Stimulated activated CD4-positive, alpha-beta T cell treated with anti-CD3 and anti-CD28 coated beads, TNF-alpha, amount 100 ng/mL, for 24 hours (primary cell): ENCODE data around the gene KCNJ6.
A peak's percentile ranks its signal among the peaks of the same experiment; 100 is the strongest.
"Not testable (repeated sequence)": the region's sequence is repeated elsewhere in the genome, so short reads cannot be mapped to it uniquely, and the experiment has no call there.

ENCODE experiments used
- DNase-seq, 3 experiments: peaks; one replicate each; pipeline ENCODE4 v3.0.0-alpha.2; 2020; ENCODE audit warnings: low read depth in 3 of 3

The KCNJ6 gene

GRCh38 chr21:37916310-37917051, at the start of gene KCNJ6:
Gene KCNJ6 (minus strand): TSS chr21:37916457. CDS start chr21:37840682, 75,775 bp downstream.
- peak in 1 of 3 experiments; percentile 4 for DNase-seq

- DNase-seq, result no peak
These were observed 49.0 kb upstream of the KCNJ6 start for GRCh38 chr21:37965088-37965805.

GRCh38 chr21:37958537-37958936, 42.3 kb upstream of the KCNJ6 start:
- DNase-seq, result no peak

- DNase-seq, result no peak
These were observed 40.5 kb upstream of the KCNJ6 start for GRCh38 chr21:37956772-37957171.

GRCh38 chr21:37945036-37945435, 28.8 kb upstream of the KCNJ6 start:
- DNase-seq, result no peak

- no peak for DNase-seq
These were observed 28.2 kb upstream of the KCNJ6 start for GRCh38 chr21:37944496-37944895.

GRCh38 chr21:37940691-37941090, 24.4 kb upstream of the KCNJ6 start:
- DNase-seq, result no peak

- no peak for DNase-seq
These were observed 23.6 kb upstream of the KCNJ6 start for GRCh38 chr21:37939838-37940237.

- no peak for DNase-seq
These were observed 23.0 kb upstream of the KCNJ6 start for GRCh38 chr21:37939251-37939650.

GRCh38 chr21:37937668-37938067, 21.4 kb upstream of the KCNJ6 start:
- DNase-seq, result no peak

GRCh38 chr21:37936010-37936785, 19.9 kb upstream of the KCNJ6 start:
- DNase-seq, result no peak

- DNase-seq, result no peak
These were observed 16.7 kb upstream of the KCNJ6 start for GRCh38 chr21:37932936-37933335.

GRCh38 chr21:37927711-37928110, 11.5 kb upstream of the KCNJ6 start:
- no peak for DNase-seq

- no peak for DNase-seq
These were observed 4.8 kb upstream of the KCNJ6 start for GRCh38 chr21:37921091-37921490.

- DNase-seq, result not testable (repeated sequence)
These were observed 4.0 kb upstream of the KCNJ6 start for GRCh38 chr21:37920302-37920701.

- no peak for DNase-seq
These were observed 1.4 kb upstream of the KCNJ6 start for GRCh38 chr21:37917612-37918011.

- no peak for DNase-seq
These were observed 332 bp downstream of the KCNJ6 start for GRCh38 chr21:37915941-37916309.

GRCh38 chr21:37915497-37915911, 753 bp downstream of the KCNJ6 start:
- no peak for DNase-seq

- no peak for DNase-seq
These were observed 3.6 kb downstream of the KCNJ6 start for GRCh38 chr21:37912616-37913015.

- no peak for DNase-seq
These were observed 6.3 kb downstream of the KCNJ6 start for GRCh38 chr21:37909936-37910335.

GRCh38 chr21:37908691-37909090, 7.6 kb downstream of the KCNJ6 start:
- no peak for DNase-seq

GRCh38 chr21:37907076-37907475, 9.2 kb downstream of the KCNJ6 start:
- DNase-seq, result no peak

GRCh38 chr21:37905291-37905690, 11.0 kb downstream of the KCNJ6 start:
- no peak for DNase-seq
